Glutamatergic neuron (in vitro differentiated cells): ENCODE measurements around the gene KCNQ1. TPM values are rescaled to one million over a fixed set of nuclear protein-coding genes. Genes with fewer than 3 reads are reported as not detected.
A peak's percentile ranks its signal among the peaks of the same experiment; 100 is the strongest.

Experiments used
- DNase-seq: peaks from one replicate; pipeline ENCODE4 v3.0.0; 2022
- H3K27ac Mint-ChIP-seq: one replicate; pipeline ENCODE4 v1.8.0; 2020; ENCODE audit warnings: mild to moderate bottlenecking, mixed read lengths, inconsistent platforms; ENCODE audit not compliant: unreplicated experiment
- H3K27me3 Mint-ChIP-seq: one replicate; pipeline ENCODE4 v1.8.0; 2020; ENCODE audit warnings: mild to moderate bottlenecking, moderate library complexity, mixed read lengths, inconsistent platforms; ENCODE audit not compliant: unreplicated experiment
- H3K36me3 Mint-ChIP-seq: one replicate; pipeline ENCODE4 v1.8.0; 2020; ENCODE audit warnings: mild to moderate bottlenecking, mixed read lengths, inconsistent platforms; ENCODE audit not compliant: unreplicated experiment
- H3K4me1 Mint-ChIP-seq: one replicate; pipeline ENCODE4 v1.8.0; 2020; ENCODE audit warnings: mild to moderate bottlenecking, low read depth, mixed read lengths, inconsistent platforms; ENCODE audit not compliant: unreplicated experiment
- H3K4me3 Mint-ChIP-seq: one replicate; pipeline ENCODE4 v1.8.0; 2020; ENCODE audit warnings: mild to moderate bottlenecking, mixed read lengths, inconsistent platforms; ENCODE audit not compliant: unreplicated experiment
- H3K9me3 Mint-ChIP-seq: one replicate; pipeline ENCODE4 v1.8.0; 2020; ENCODE audit warnings: mild to moderate bottlenecking, moderate library complexity, mixed read lengths, inconsistent platforms; ENCODE audit not compliant: unreplicated experiment
- CTCF ChIP-seq: fragments of 200-600 bp; sonication (generic); IDR thresholded peaks from one replicate; pipeline ENCODE4 v1.5.0; 2021; ENCODE audit not compliant: partially characterized antibody, unreplicated experiment
- total RNA-seq: library from RNA; stranded (reverse); fragmentation: NEBNext Ultra II Directional; extraction: Animal tissue kit (Norgen Biotek cat#: 25700); gene quantifications from one replicate; pipeline ENCODE4 v1.2.1, GENCODE V29; 2021; ENCODE audit not compliant: unreplicated experiment

KCNQ1 gene
- total RNA-seq, 1 donor from 2014 or later: 0.44 TPM

GRCh38 chr11:2549491-2549875 lies 104.7 kb downstream of the KCNQ1 start:
- DNase-seq: peak; percentile 7
- peaks cover 5% of the 10 kb centered on the region for H3K27me3 Mint-ChIP-seq

GRCh38 chr11:2549876-2550605 lies 105.2 kb downstream of the KCNQ1 start:
- peaks cover 4% of the 10 kb centered on the region for H3K4me1 Mint-ChIP-seq
- H3K4me3 Mint-ChIP-seq: no peak overlapping the region
- H3K36me3 Mint-ChIP-seq: peaks cover 9% of the 10 kb centered on the region
- peaks cover 3% of the 10 kb centered on the region for H3K9me3 Mint-ChIP-seq
- TF ChIP-seq CTCF: no peak
- H3K27ac Mint-ChIP-seq: no peak overlapping the region
- H3K27me3 Mint-ChIP-seq: peaks cover 5% of the 10 kb centered on the region
- DNase-seq: peak; percentile 10

More at GRCh38 chr11:2549491-2549875, 104.7 kb downstream of the KCNQ1 start:
- H3K27ac Mint-ChIP-seq: no peak overlapping the region
- peaks cover 9% of the 10 kb centered on the region for H3K36me3 Mint-ChIP-seq
- no peaks in the 10 kb centered on the region for H3K4me1 Mint-ChIP-seq
- H3K4me3 Mint-ChIP-seq: no peak overlapping the region
- TF ChIP-seq CTCF: no peak
- H3K9me3 Mint-ChIP-seq: peaks cover 3% of the 10 kb centered on the region

GRCh38 chr11:2550606-2550970 lies 105.8 kb downstream of the KCNQ1 start:
- no peak for TF ChIP-seq CTCF
- peaks cover 3% of the 10 kb centered on the region for H3K9me3 Mint-ChIP-seq
- DNase-seq: peak; percentile 8
- H3K27ac Mint-ChIP-seq: no peak overlapping the region
- H3K4me1 Mint-ChIP-seq: peaks cover 4% of the 10 kb centered on the region
- peaks cover 9% of the 10 kb centered on the region for H3K36me3 Mint-ChIP-seq
- no peak overlapping the region for H3K4me3 Mint-ChIP-seq
- H3K27me3 Mint-ChIP-seq: peaks cover 7% of the 10 kb centered on the region

- peaks cover 3% of the 10 kb centered on the region for H3K9me3 Mint-ChIP-seq
- peaks cover 4% of the 10 kb centered on the region for H3K4me1 Mint-ChIP-seq
- TF ChIP-seq CTCF: no peak
- peaks cover 9% of the 10 kb centered on the region for H3K36me3 Mint-ChIP-seq
- no peak overlapping the region for H3K4me3 Mint-ChIP-seq
- H3K27ac Mint-ChIP-seq: no peak overlapping the region
- peaks cover 7% of the 10 kb centered on the region for H3K27me3 Mint-ChIP-seq
- no peak for DNase-seq
Observed at GRCh38 chr11:2551131-2551530, 106.3 kb downstream of the KCNQ1 start.

GRCh38 chr11:2552210-2552609 lies 107.4 kb downstream of the KCNQ1 start:
- no peak for TF ChIP-seq CTCF
- H3K36me3 Mint-ChIP-seq: peaks cover 18% of the 10 kb centered on the region
- peaks cover 4% of the 10 kb centered on the region for H3K4me1 Mint-ChIP-seq
- DNase-seq: no peak
- peaks cover 7% of the 10 kb centered on the region for H3K27me3 Mint-ChIP-seq
- peaks cover 6% of the 10 kb centered on the region for H3K9me3 Mint-ChIP-seq
- H3K27ac Mint-ChIP-seq: no peak overlapping the region
- no peak overlapping the region for H3K4me3 Mint-ChIP-seq
